Keratinocyte (primary cell): ENCODE data around the gene ACTN4. TPM values are rescaled to one million over a fixed set of nuclear protein-coding genes. Genes with fewer than 3 reads are reported as not detected.

ENCODE experiments used
- DNase-seq: peaks from one replicate; pipeline ENCODE4 v3.0.0-alpha.2; 2011; ENCODE audit warnings: low read depth, missing footprints, low spot score
- FAIRE-seq: peaks from 2 replicates; lab custom pipeline; 2011; peaks lifted over from hg19 to GRCh38; lab: Jason Lieb, UNC
- H2AFZ ChIP-seq: 2 replicates; pipeline ENCODE4 v1.6.0; 2012; ENCODE audit warnings: low read length, control low read depth, inconsistent platforms; ENCODE audit not compliant: control insufficient read depth
- H3K27ac ChIP-seq: 2 replicates; pipeline ENCODE4 v1.5.1; 2011; ENCODE audit warnings: low read length; ENCODE audit not compliant: control insufficient read depth, insufficient read depth
- H3K27me3 ChIP-seq: 3 replicates; pipeline ENCODE4 v1.6.0; 2011; ENCODE audit warnings: low read length; ENCODE audit not compliant: control insufficient read depth, insufficient read depth; ENCODE audit errors: extremely low read depth
- H3K36me3 ChIP-seq, 2 experiments: 2 replicates in 1 of 2; 3 replicates in 1 of 2; pipeline ENCODE4 v1.5.1; 2011; ENCODE audit warnings: low read length in 2 of 2, mild to moderate bottlenecking in 1 of 2; ENCODE audit not compliant: control insufficient read depth in 2 of 2, insufficient read depth in 2 of 2; ENCODE audit errors: extremely low read depth in 1 of 2
- H3K4me1 ChIP-seq: 3 replicates; pipeline ENCODE4 v1.5.1; 2011; ENCODE audit warnings: low read length; ENCODE audit not compliant: control insufficient read depth, insufficient read depth; ENCODE audit errors: extremely low read depth
- H3K4me2 ChIP-seq: 3 replicates; pipeline ENCODE4 v1.6.0; 2011; ENCODE audit warnings: low read depth, low read length; ENCODE audit not compliant: control insufficient read depth, insufficient read depth; ENCODE audit errors: extremely low read depth
- H3K4me3 ChIP-seq, 3 experiments: fragments of 200-600 bp in 1 of 3; sonication (generic) in 1 of 3; 2 replicates in 2 of 3; 3 replicates in 1 of 3; pipeline ENCODE4 v1.5.1; 2011 to 2016; ENCODE audit warnings: low read length in 3 of 3, mild to moderate bottlenecking in 3 of 3, control low read depth in 2 of 3, inconsistent platforms in 1 of 3, low read depth in 1 of 3, mixed read lengths in 1 of 3, mixed run types in 1 of 3, moderate library complexity in 1 of 3; ENCODE audit not compliant: control insufficient read depth in 2 of 3, insufficient read depth in 2 of 3; ENCODE audit errors: extremely low read depth in 1 of 3
- H3K79me2 ChIP-seq: 2 replicates; pipeline ENCODE4 v1.6.0; 2012; ENCODE audit warnings: low read length; ENCODE audit not compliant: control insufficient read depth, insufficient read depth
- H3K9ac ChIP-seq: 3 replicates; pipeline ENCODE4 v1.6.0; 2011; ENCODE audit warnings: low read length; ENCODE audit not compliant: control insufficient read depth, insufficient read depth; ENCODE audit errors: extremely low read depth
- H3K9me1 ChIP-seq: 3 replicates; pipeline ENCODE4 v1.6.0; 2011; ENCODE audit warnings: low read length; ENCODE audit not compliant: control insufficient read depth, insufficient read depth; ENCODE audit errors: extremely low read depth
- H3K9me3 ChIP-seq: 2 replicates; pipeline ENCODE4 v1.5.1; 2012; ENCODE audit warnings: low read depth, low read length; ENCODE audit not compliant: control insufficient read depth
- H4K20me1 ChIP-seq: 3 replicates; pipeline ENCODE4 v1.6.0; 2011; ENCODE audit warnings: low read length; ENCODE audit not compliant: control insufficient read depth, insufficient read depth; ENCODE audit errors: extremely low read depth
- EZH2 ChIP-seq: IDR thresholded peaks from one replicate; pipeline ENCODE4 v1.6.1; 2012; ENCODE audit warnings: inconsistent platforms, mild to moderate bottlenecking, low read length, moderate library complexity
- dilution Hi-C: fragments of 300-500 bp; cut with MboI; formaldehyde crosslinking; loops from one replicate; pipeline ENCODE4 v1.7.0; 2020; ENCODE audit warnings: low sequenced_read_pairs; ENCODE audit not compliant: extremely low pct_ligation_motif_present
- polyA plus RNA-seq, 5 experiments: library from polyadenylated mRNA; depleted of rRNA in 3 of 5; stranded (reverse) in 3 of 5; stranded (forward) in 1 of 5; unstranded in 1 of 5; fragments of >200 nt; gene quantifications; 1 replicate in 1 of 5; 2 replicates in 3 of 5; 3 replicates in 1 of 5; pipeline versions ENCODE4 v1.2.1 to v1.2.3, GENCODE V29; 2011 to 2012; ENCODE audit warnings: missing spikeins in 2 of 5, low read depth in 1 of 5, low replicate concordance in 1 of 5
- TF ChIP-seq, protein P1 (sequence below), 3 experiments: IDR thresholded peaks in 1 of 3; conservative IDR thresholded peaks in 1 of 3; optimal IDR thresholded peaks in 1 of 3; 2 replicates in 2 of 3; 3 replicates in 1 of 3; pipeline versions ENCODE3 to v1.5.1; 2011; ENCODE audit warnings: low read length in 3 of 3, mild to moderate bottlenecking in 3 of 3, moderate library complexity in 2 of 3, control low read depth in 1 of 3, inconsistent platforms in 1 of 3; ENCODE audit not compliant: insufficient read depth in 2 of 3; ENCODE audit errors: extremely low read depth in 1 of 3

Gene ACTN4
- polyA plus RNA-seq, 1 donor (not counting 4 experiments of a cell fraction or from before 2014, with no cell fraction given): 463 TPM

GRCh38 chr19:38685666-38686529 is 38.4 kb downstream of the ACTN4 start:
- DNase-seq (no peak), FAIRE-seq (no peak)
- Histone ChIP-seq H3K4me1 (peaks cover 83% of the 10 kb centered on the region), H4K20me1 (no peaks in the 10 kb centered on the region), H3K9me3 (no peaks in the 10 kb centered on the region), H3K9me1 (no peaks in the 10 kb centered on the region), H3K4me2 (peak overlapping the region; percentile 72), H3K9ac (peak overlapping the region; percentile 99), H2AFZ (no peak overlapping the region), H3K36me3 (peaks cover 17 to 47% of the 10 kb centered on the region in 2 experiments), H3K27me3 (no peaks in the 10 kb centered on the region), H3K4me3 (peak overlapping the region in 1 of 3 experiments; percentile 31), H3K27ac (peak overlapping the region; percentile 100), H3K79me2 (peaks cover 83% of the 10 kb centered on the region)
- dilution Hi-C loops: no loop called here
- TF ChIP-seq, protein P1, sequence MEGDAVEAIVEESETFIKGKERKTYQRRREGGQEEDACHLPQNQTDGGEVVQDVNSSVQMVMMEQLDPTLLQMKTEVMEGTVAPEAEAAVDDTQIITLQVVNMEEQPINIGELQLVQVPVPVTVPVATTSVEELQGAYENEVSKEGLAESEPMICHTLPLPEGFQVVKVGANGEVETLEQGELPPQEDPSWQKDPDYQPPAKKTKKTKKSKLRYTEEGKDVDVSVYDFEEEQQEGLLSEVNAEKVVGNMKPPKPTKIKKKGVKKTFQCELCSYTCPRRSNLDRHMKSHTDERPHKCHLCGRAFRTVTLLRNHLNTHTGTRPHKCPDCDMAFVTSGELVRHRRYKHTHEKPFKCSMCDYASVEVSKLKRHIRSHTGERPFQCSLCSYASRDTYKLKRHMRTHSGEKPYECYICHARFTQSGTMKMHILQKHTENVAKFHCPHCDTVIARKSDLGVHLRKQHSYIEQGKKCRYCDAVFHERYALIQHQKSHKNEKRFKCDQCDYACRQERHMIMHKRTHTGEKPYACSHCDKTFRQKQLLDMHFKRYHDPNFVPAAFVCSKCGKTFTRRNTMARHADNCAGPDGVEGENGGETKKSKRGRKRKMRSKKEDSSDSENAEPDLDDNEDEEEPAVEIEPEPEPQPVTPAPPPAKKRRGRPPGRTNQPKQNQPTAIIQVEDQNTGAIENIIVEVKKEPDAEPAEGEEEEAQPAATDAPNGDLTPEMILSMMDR (optimal IDR thresholded peaks at IDR 0.05 in 1 of 3, IDR thresholded peaks at IDR 0.05 in 1 of 3, conservative IDR thresholded peaks at IDR 0.05 in 1 of 3; ENCODE audit: extremely low read depth in 1 of 3, insufficient read depth in 2 of 3, low read length in 3 of 3): peak in 2 of 3 experiments; percentile 42 to 79
- TF ChIP-seq EZH2: no peak

DNA sequence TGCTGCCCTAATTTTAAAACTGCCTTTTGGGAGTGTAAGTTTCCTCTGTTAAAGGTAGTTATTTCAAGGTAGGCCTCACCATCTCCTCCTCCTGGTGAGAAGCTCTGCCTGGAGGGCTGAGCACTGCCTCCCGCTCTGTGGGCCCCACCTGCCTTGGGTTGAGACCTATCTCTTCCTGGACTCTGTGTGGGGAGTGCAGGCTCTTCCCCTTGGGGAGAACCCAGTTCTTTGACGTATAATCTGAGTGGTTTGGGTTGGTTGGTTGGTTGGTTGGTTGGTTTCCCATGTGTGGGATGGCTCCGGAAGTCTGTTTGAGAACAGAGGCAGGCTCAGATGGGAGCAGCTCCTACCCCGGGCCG is 39.1 kb downstream of the ACTN4 start:
- no peaks in the 10 kb centered on the region for H3K27me3 ChIP-seq
- dilution Hi-C loops: no loop called here
- FAIRE-seq (no peak), DNase-seq (no peak)
- H3K9ac ChIP-seq: peak overlapping the region; percentile 99
- H2AFZ ChIP-seq: no peak overlapping the region
- no peaks in the 10 kb centered on the region for H3K9me1 ChIP-seq
- H3K4me3 ChIP-seq: peak overlapping the region in 1 of 3 experiments; percentile 4
- no peaks in the 10 kb centered on the region for H3K9me3 ChIP-seq
- peaks cover 14 to 47% of the 10 kb centered on the region in 2 experiments for H3K36me3 ChIP-seq
- peaks cover 82% of the 10 kb centered on the region for H3K79me2 ChIP-seq
- H3K4me2 ChIP-seq: peak overlapping the region; percentile 72
- TF ChIP-seq, protein P1 (optimal IDR thresholded peaks at IDR 0.05 in 1 of 3, IDR thresholded peaks at IDR 0.05 in 1 of 3, conservative IDR thresholded peaks at IDR 0.05 in 1 of 3; ENCODE audit: extremely low read depth in 1 of 3, insufficient read depth in 2 of 3, low read length in 3 of 3): peak in 1 of 3 experiments; percentile 8
- no peak for TF ChIP-seq EZH2
- H3K4me1 ChIP-seq: peaks cover 89% of the 10 kb centered on the region
- no peaks in the 10 kb centered on the region for H4K20me1 ChIP-seq
- H3K27ac ChIP-seq: peak overlapping the region; percentile 100
